CD4-positive, alpha-beta memory T cell (primary cell): Measurements from ENCODE around the gene SELE. TPM values are rescaled to one million over a fixed set of nuclear protein-coding genes. Genes with fewer than 3 reads are reported as not detected.
A peak's percentile ranks its signal among the peaks of the same experiment; 100 is the strongest.
"Not testable (repeated sequence)": the region's sequence is repeated elsewhere in the genome, so short reads cannot be mapped to it uniquely, and the experiment has no call there.

Source experiments
- CTCF ChIA-PET: fragments of 350-600 bp; sonication (Branson Sonifier 250); formaldehyde crosslinking; loops from one replicate; lab custom pipeline; 2021; ENCODE audit warnings: inconsistent platforms; ENCODE audit not compliant: partially characterized antibody; lab: Charles Lee
- POLR2A ChIA-PET: fragments of 350-600 bp; sonication (Branson Sonifier 250); formaldehyde crosslinking; loops from one replicate; lab custom pipeline; 2021; ENCODE audit not compliant: partially characterized antibody; lab: Charles Lee
- DNase-seq, 5 donors: peaks; one replicate each; pipeline versions ENCODE4 v3.0.0 to v3.0.0-alpha.2; 2020 to 2022; ENCODE audit warnings: mixed read lengths in 1 of 5
- H3K27ac ChIP-seq: one replicate; pipeline ENCODE4 v1.7.0; 2013; ENCODE audit warnings: low read depth, low read length
- H3K27me3 ChIP-seq: 2 replicates; pipeline ENCODE4 v1.7.0; 2013; ENCODE audit warnings: mild to moderate bottlenecking, low read length, moderate library complexity; ENCODE audit not compliant: insufficient read depth
- H3K36me3 ChIP-seq: 2 replicates; pipeline ENCODE4 v1.7.0; 2013; ENCODE audit warnings: mild to moderate bottlenecking, low read length, moderate library complexity; ENCODE audit not compliant: insufficient read depth
- H3K4me1 ChIP-seq: 2 replicates; pipeline ENCODE4 v1.7.0; 2013; ENCODE audit warnings: mild to moderate bottlenecking, low read length, moderate library complexity; ENCODE audit not compliant: insufficient read depth
- H3K4me3 ChIP-seq, 2 donors: one replicate each; pipeline ENCODE4 v1.7.0; 2013; ENCODE audit warnings: low read length in 2 of 2, mild to moderate bottlenecking in 1 of 2
- H3K9me3 ChIP-seq, 2 donors: one replicate each; pipeline ENCODE4 v1.7.0; 2013; ENCODE audit warnings: low read length in 2 of 2, control low read depth in 1 of 2; ENCODE audit not compliant: control insufficient read depth in 1 of 2
- H3K27ac Mint-ChIP-seq, 7 donors: one replicate each; pipeline ENCODE4 v1.8.0; 2020 to 2021; ENCODE audit warnings: mixed read lengths in 7 of 7, mild to moderate bottlenecking in 6 of 7, inconsistent platforms in 3 of 7, moderate library complexity in 3 of 7
- H3K27me3 Mint-ChIP-seq, 2 donors: one replicate each; pipeline ENCODE4 v1.8.0; 2020 to 2021; ENCODE audit warnings: mixed read lengths in 2 of 2
- H3K36me3 Mint-ChIP-seq, 2 donors: one replicate each; pipeline ENCODE4 v1.8.0; 2020 to 2021; ENCODE audit warnings: mixed read lengths in 2 of 2, inconsistent platforms in 1 of 2, mild to moderate bottlenecking in 1 of 2
- H3K4me1 Mint-ChIP-seq, 4 donors: one replicate each; pipeline ENCODE4 v1.8.0; 2020 to 2021; ENCODE audit warnings: mixed read lengths in 4 of 4, mild to moderate bottlenecking in 1 of 4
- H3K4me3 Mint-ChIP-seq, 8 donors: one replicate each; pipeline ENCODE4 v1.8.0; 2020 to 2021; ENCODE audit warnings: mixed read lengths in 8 of 8, mild to moderate bottlenecking in 7 of 8, moderate library complexity in 6 of 8, inconsistent platforms in 3 of 8
- H3K9me3 Mint-ChIP-seq, 8 donors: one replicate each; pipeline ENCODE4 v1.8.0; 2020 to 2021; ENCODE audit warnings: mixed read lengths in 8 of 8, mild to moderate bottlenecking in 5 of 8, inconsistent platforms in 3 of 8, moderate library complexity in 1 of 8
- intact Hi-C: fragments of 100-400 bp; cut with micrococcal nuclease; formaldehyde crosslinking; loops from one replicate; pipeline ENCODE4 v1.15.1; 2023
- polyA plus RNA-seq, 2 donors: library from polyadenylated mRNA; unstranded; fragments of 300-500 nt; fragmentation: Illumina TruSeq; gene quantifications; one replicate each; pipeline ENCODE4 v1.2.3, GENCODE V29; 2021
- total RNA-seq, 2 experiments: library from RNA; stranded (reverse); gene quantifications; one replicate each; pipeline ENCODE4 v1.2.3, GENCODE V29; 2021

The SELE gene
- total and polyA plus RNA-seq, 4 experiments from 2014 or later: not detected

- peak overlapping the region in 6 of 7 donors; percentile 90 to 95 (median 92) for H3K27ac Mint-ChIP-seq
- peak overlapping the region; percentile 7 to 83 (median 68) for H3K4me3 Mint-ChIP-seq
- H3K27me3 Mint-ChIP-seq: no peaks in the 10 kb centered on the region
- no peaks in the 10 kb centered on the region for H3K9me3 Mint-ChIP-seq
- Histone ChIP-seq H3K9me3 (no peaks in the 10 kb centered on the region), H3K36me3 (peaks cover 4% of the 10 kb centered on the region), H3K27ac (peak overlapping the region; percentile 43), H3K4me1 (peaks cover 99% of the 10 kb centered on the region), H3K27me3 (no peaks in the 10 kb centered on the region), H3K4me3 (peak overlapping the region; percentile 4 to 17)
- intact Hi-C loops: loop anchor here (1.0 to 10.0 kb wide), 8 partner anchors 14 to 1518 kb away; partner anchors contain the start of genes BLZF1, METTL18, NME7 and SLC19A2
- ChIA-PET CTCF (interaction anchor here (0.9 to 6.9 kb wide), 15 partner anchors 9 to 145 kb away, joined by 3 to 209 read pairs (median 8); partner anchors contain the start of gene F5), POLR2A (interaction anchor here (0.6 to 9.5 kb wide), 27 partner anchors 12 to 1832 kb away, joined by 3 to 248 read pairs (median 5); partner anchors contain the start of genes F5, METTL18, SCYL3 and SLC19A2)
- peak; percentile 67 to 86 (median 83) for DNase-seq
- peaks cover 71 to 91% (median 80%) of the 10 kb centered on the region in 4 donors for H3K4me1 Mint-ChIP-seq
- H3K36me3 Mint-ChIP-seq: peaks cover 26 to 31% of the 10 kb centered on the region in 2 donors
These were observed 41.0 kb downstream of the SELE start for GRCh38 chr1:169692756-169693460.

GRCh38 chr1:169690489-169690888 lies 43.4 kb downstream of the SELE start:
- H3K27ac Mint-ChIP-seq: peak overlapping the region in 6 of 7 donors; percentile 86 to 93 (median 90)

GRCh38 chr1:169689395-169689794 lies 44.5 kb downstream of the SELE start:
- H3K4me3 ChIP-seq: no peak overlapping the region
- no peaks in the 10 kb centered on the region for H3K27me3 ChIP-seq
- Mint-ChIP-seq H3K36me3 (peaks cover 10 to 14% of the 10 kb centered on the region in 2 donors), H3K4me3 (peak overlapping the region in 3 of 8 donors; percentile 20 to 55 (median 49)), H3K27me3 (no peaks in the 10 kb centered on the region), H3K9me3 (no peaks in the 10 kb centered on the region), H3K4me1 (peaks cover 46 to 59% (median 51%) of the 10 kb centered on the region in 4 donors), H3K27ac (peak overlapping the region in 6 of 7 donors; percentile 71 to 93 (median 89))
- H3K27ac ChIP-seq: peak overlapping the region; percentile 36
- ChIA-PET POLR2A (interaction anchor here (1.9 to 9.5 kb wide), 5 partner anchors 10 to 85 kb away, joined by 8 to 248 read pairs (median 128); no protein-coding TSS in a partner anchor), CTCF (interaction anchor here (1.0 to 2.0 kb wide), 4 partner anchors 15 to 103 kb away, joined by 3 to 11 read pairs (median 5); partner anchors contain the start of gene F5)
- peaks cover 79% of the 10 kb centered on the region for H3K4me1 ChIP-seq
- peaks cover 4% of the 10 kb centered on the region for H3K36me3 ChIP-seq
- H3K9me3 ChIP-seq: no peaks in the 10 kb centered on the region
- no peak for DNase-seq
- intact Hi-C loops: no loop called here

More at GRCh38 chr1:169690489-169690888, 43.4 kb downstream of the SELE start:
- Histone ChIP-seq H3K36me3 (peaks cover 4% of the 10 kb centered on the region), H3K27me3 (no peaks in the 10 kb centered on the region), H3K4me3 (no peak overlapping the region), H3K27ac (no peak overlapping the region), H3K4me1 (peaks cover 85% of the 10 kb centered on the region), H3K9me3 (no peaks in the 10 kb centered on the region)
- peaks cover 16 to 18% of the 10 kb centered on the region in 2 donors for H3K36me3 Mint-ChIP-seq
- ChIA-PET POLR2A (interaction anchor here (1.1 to 9.5 kb wide), 8 partner anchors 11 to 86 kb away, joined by 3 to 248 read pairs (median 38); no protein-coding TSS in a partner anchor), CTCF (interaction anchor here (0.9 to 2.0 kb wide), 7 partner anchors 9 to 104 kb away, joined by 3 to 11 read pairs (median 4); partner anchors contain the start of gene F5)
- H3K4me1 Mint-ChIP-seq: peaks cover 57 to 70% (median 62%) of the 10 kb centered on the region in 4 donors
- H3K27me3 Mint-ChIP-seq: no peaks in the 10 kb centered on the region
- peak overlapping the region in 7 of 8 donors; percentile 5 to 70 (median 39) for H3K4me3 Mint-ChIP-seq
- H3K9me3 Mint-ChIP-seq: no peaks in the 10 kb centered on the region
- no peak for DNase-seq
- intact Hi-C loops: loop anchor here (5.0 to 10.0 kb wide), 5 partner anchors 138 to 1516 kb away; partner anchors contain the start of genes BLZF1, NME7, SLC19A2 and TIPRL

GRCh38 chr1:169688377-169688776 lies 45.5 kb downstream of the SELE start:
- H3K27ac ChIP-seq: peak overlapping the region; percentile 8
- Mint-ChIP-seq H3K27ac (peak overlapping the region in 3 of 7 donors; percentile 84 to 93 (median 91)), H3K36me3 (peaks cover 11 to 14% of the 10 kb centered on the region in 2 donors), H3K4me1 (peaks cover 38 to 49% (median 41%) of the 10 kb centered on the region in 4 donors)
- H3K9me3 ChIP-seq, H3K4me3 Mint-ChIP-seq, H3K27me3 Mint-ChIP-seq, DNase-seq, H3K4me3 ChIP-seq, intact Hi-C loops, H3K36me3 ChIP-seq, H3K27me3 ChIP-seq, H3K9me3 Mint-ChIP-seq: not testable (repeated sequence)
- peaks cover 68% of the 10 kb centered on the region for H3K4me1 ChIP-seq
- ChIA-PET POLR2A (interaction anchor here (0.7 to 9.5 kb wide), 4 partner anchors 9 to 84 kb away, joined by 3 to 248 read pairs (median 172); no protein-coding TSS in a partner anchor), CTCF (interaction anchor here (1.4 kb wide), 1 partner anchor 30 kb away, joined by 3 read pairs; no protein-coding TSS in a partner anchor)

- Histone ChIP-seq H3K4me3 (peak overlapping the region in 1 of 2 donors; percentile 27), H3K27ac (no peak overlapping the region), H3K4me1 (peaks cover 57% of the 10 kb centered on the region), H3K9me3 (no peaks in the 10 kb centered on the region), H3K27me3 (no peaks in the 10 kb centered on the region), H3K36me3 (no peaks in the 10 kb centered on the region)
- H3K27ac Mint-ChIP-seq: peak overlapping the region in 3 of 7 donors; percentile 54 to 81 (median 65)
- H3K4me3 Mint-ChIP-seq: no peak overlapping the region
- peaks cover 29 to 39% (median 33%) of the 10 kb centered on the region in 4 donors for H3K4me1 Mint-ChIP-seq
- ChIA-PET CTCF (no interaction called here), POLR2A (interaction anchor here (1.4 to 11.4 kb wide), 2 partner anchors 8 to 13 kb away, joined by 4 to 128 read pairs; no protein-coding TSS in a partner anchor)
- intact Hi-C loops: no loop called here
- H3K36me3 Mint-ChIP-seq: peaks cover 0 to 3% of the 10 kb centered on the region in 2 donors
- no peaks in the 10 kb centered on the region for H3K27me3 Mint-ChIP-seq
- no peak for DNase-seq
- no peaks in the 10 kb centered on the region for H3K9me3 Mint-ChIP-seq
These were observed 50.2 kb downstream of the SELE start for GRCh38 chr1:169683661-169684060.

- H3K36me3 Mint-ChIP-seq, H3K27ac ChIP-seq, H3K27me3 ChIP-seq, DNase-seq, H3K9me3 Mint-ChIP-seq, H3K27me3 Mint-ChIP-seq, intact Hi-C loops, H3K36me3 ChIP-seq, H3K9me3 ChIP-seq: not testable (repeated sequence)
- H3K27ac Mint-ChIP-seq: peak overlapping the region in 3 of 7 donors; percentile 54 to 81 (median 65)
- peak overlapping the region in 1 of 2 donors; percentile 17 for H3K4me3 ChIP-seq
- peak overlapping the region in 1 of 8 donors; percentile 2 for H3K4me3 Mint-ChIP-seq
- H3K4me1 Mint-ChIP-seq: peaks cover 26 to 39% (median 33%) of the 10 kb centered on the region in 4 donors
- H3K4me1 ChIP-seq: peaks cover 52% of the 10 kb centered on the region
- POLR2A ChIA-PET: interaction anchor here (1.0 to 11.4 kb wide), 3 partner anchors 8 to 35 kb away, joined by 3 to 128 read pairs (median 4); no protein-coding TSS in a partner anchor
- CTCF ChIA-PET: interaction anchor here (1.1 to 2.9 kb wide), 4 partner anchors 11 to 97 kb away, joined by 3 to 19 read pairs (median 6); partner anchors contain the start of gene F5
These were observed 50.7 kb downstream of the SELE start for GRCh38 chr1:169683168-169683567.
